GM12892 (cell line): ENCODE results near the gene LRMDA.

Experiments used
- POLR2A ChIP-seq: IDR thresholded peaks from 2 replicates; pipeline ENCODE4 v1.6.1; 2011; ENCODE audit warnings: low read depth, low read length, control low read depth
- POLR2AphosphoS5 ChIP-seq: IDR thresholded peaks from 2 replicates; pipeline ENCODE4 v1.6.1; 2011; ENCODE audit warnings: low read depth, low read length, control low read depth

DNA sequence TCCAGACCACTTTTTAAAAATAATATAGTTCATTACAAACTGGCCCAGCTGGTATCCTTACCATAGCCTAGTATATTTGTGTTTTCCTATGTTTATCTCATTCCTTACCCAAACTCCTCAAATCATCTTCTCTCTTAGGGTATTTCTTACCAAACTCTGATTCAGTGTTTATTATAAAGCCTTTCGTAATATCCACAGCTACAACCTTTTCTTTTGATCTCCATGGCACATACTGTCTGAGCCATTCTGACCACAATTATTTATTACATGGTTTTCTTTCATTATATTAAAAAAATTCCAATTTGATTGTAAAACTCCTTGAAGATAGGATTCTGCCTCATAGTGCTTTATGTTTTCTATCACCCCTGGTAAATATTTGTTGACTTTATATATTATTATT, 94.2 kb downstream of the LRMDA start:
- no peak for TF ChIP-seq POLR2A
- TF ChIP-seq POLR2AphosphoS5: no peak
